HG02970 (cell line): Measurements from ENCODE around the gene ATP5MC2.
A peak's percentile ranks its signal among the peaks of the same experiment; 100 is the strongest.
"Not testable (repeated sequence)": the region's sequence is repeated elsewhere in the genome, so short reads cannot be mapped to it uniquely, and the experiment has no call there.

ENCODE experiments used
- ATAC-seq: cut with Tn5 transposase; IDR thresholded peaks from one replicate; pipeline ENCODE4 v1.9.1; 2021; ENCODE audit warnings: mild to moderate bottlenecking, moderate library complexity, moderate number of reproducible peaks; ENCODE audit not compliant: unreplicated experiment, low FRiP score

Gene ATP5MC2

DNA sequence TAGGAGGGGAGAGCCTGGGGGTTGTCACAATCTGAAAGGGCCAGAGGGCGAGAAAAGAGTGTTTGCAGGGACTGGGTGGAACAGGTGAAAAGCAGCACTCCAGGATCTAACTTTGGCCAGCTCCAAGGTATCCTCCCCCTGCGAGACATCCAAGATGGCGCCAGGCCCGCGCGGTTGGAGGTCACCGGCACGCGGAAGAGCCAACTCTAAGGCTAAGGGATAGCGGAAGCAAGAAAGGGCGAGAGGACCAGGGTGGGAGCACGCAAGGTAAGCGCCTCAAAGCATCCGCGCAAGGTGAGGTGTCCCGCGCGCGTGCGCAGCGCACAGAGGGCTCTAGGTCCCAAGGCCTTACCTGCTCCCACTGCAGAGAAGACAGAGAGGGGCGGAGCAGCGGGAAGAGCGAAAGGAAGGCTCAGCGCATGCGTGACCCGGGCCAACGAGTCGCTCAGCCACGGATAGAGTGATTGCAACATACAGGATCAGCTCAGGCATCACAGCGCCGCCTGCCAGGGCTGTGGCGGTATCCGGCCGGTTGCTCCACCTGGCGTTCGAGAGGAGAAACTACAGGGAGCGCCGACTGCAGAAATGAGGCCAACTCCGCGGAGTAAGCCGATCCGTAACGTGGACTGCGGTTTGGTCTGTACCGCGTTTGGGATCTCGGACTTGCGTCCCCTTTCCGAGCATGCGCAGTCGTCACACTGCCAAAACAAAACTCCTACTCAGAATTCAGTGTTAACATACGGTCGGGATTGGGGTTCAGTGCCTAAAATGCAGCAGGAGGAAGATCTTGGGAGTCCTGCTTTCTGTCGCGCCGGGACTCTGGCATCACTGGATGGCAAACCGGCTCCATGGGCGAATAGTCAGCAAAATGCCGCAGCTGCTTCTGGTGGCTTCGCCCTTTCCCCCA lies at the start of gene ATP5MC2:
Gene ATP5MC2, minus strand, starts transcription at position 383 of the 907 bp plus-strand sequence. CDS start 3,469 bp downstream, outside the sequence.
- peak; percentile 96 for ATAC-seq

DNA sequence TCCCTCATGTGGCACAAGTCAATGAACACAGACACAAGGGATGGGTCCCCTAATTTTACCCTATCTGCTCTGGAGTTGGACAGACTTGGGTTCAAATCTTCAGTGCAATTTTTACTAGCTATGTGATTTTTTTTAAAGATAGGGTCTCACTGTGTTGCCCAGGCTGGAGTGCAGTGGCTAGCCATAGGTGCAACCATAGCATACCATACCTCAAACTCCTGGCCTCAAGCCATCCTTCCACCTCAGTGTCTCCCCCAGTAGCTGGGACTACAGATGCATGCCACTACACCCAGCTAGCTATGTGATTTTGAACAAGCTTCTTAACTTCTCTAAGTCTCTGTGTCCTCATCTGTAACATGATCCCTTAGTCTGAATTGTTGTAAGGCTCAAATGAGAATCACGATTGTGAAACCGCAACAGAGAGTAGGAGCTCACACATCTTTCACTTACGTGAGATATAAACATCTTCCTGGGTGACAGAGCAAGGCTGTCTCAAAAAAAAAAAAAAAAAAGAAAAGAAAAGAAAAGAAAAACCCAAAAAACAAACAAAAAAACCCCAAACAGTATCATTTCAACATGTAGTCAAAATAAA lies 46.7 kb upstream of the ATP5MC2 start:
- ATAC-seq, result no peak

DNA sequence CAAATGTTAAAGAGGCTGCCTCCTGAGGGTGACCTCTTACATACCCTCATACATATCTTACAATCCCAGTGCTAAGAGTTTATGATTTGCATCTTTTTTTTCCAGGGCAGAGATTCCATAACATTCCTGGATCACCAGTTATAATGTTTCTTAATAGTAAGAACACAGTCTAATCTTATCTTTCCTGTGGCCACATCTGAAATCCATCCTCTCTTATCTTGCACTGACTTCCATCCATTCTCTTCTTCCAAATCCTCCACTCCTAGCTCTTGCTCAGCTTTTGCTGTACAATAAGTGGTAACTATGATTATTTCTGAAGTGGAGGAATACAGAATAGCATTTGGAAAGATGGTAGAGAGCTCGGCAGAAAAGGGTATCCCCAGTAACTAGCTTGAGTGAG lies 45.1 kb upstream of the ATP5MC2 start:
- no peak for ATAC-seq

DNA sequence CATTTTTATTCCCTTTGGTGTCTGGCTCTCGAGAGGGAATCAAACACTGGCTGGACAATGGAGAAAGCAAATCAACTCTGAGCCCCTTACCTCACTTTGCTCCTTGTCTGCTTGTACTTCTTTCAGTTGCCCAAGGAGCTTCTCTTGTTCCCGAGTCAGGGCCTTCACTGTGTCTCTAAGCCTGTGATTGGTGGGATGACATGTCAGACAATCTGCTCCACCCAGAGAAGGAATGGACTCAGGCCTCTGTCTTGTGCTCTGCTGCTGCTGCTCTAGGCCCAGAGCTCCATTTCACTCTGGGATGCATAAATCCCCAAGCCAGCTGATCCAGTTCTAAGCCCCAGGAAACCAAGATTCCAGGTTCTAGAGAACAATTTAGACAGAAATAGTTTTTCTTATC lies 43.8 kb upstream of the ATP5MC2 start:
- ATAC-seq, result no peak

DNA sequence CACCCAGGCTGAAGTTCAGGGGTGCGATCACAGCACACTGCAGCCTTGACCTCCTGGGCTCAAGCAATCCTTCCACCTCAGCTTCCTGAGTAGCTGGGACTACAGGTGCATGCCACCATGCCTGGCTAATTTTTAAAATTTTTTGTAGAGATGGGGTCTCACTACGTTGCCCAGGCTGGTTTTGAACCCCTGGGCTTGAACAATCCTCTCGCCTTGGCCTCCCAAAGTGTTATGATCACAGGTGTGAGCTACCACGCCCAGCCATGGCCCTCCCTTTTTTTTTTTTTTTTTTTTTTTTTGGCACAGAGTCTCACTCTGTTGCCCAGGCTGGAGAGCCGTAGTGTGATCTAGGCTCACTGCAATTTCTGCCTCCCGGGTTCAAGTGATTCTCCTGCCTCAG lies 42.7 kb upstream of the ATP5MC2 start:
- ATAC-seq, result not testable (repeated sequence)

DNA sequence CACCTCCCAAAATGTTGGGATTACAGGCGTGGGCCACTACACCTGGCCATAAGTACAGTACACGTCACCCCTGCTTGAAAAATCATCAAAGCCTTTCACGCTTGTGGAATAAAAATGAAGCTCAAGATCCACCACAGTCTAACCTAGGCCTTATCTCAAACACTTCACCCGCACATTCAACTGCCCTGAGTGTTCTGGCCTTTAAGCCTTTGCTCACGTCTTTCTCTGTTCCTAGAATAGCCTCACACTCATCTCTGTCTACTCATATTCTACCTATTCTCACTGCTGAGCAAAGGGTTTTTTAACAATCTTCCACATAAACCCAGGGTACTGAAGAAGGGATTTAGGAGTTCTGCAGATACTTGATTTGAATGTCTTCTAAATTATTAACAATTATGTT lies 41.4 kb upstream of the ATP5MC2 start:
- no peak for ATAC-seq

DNA sequence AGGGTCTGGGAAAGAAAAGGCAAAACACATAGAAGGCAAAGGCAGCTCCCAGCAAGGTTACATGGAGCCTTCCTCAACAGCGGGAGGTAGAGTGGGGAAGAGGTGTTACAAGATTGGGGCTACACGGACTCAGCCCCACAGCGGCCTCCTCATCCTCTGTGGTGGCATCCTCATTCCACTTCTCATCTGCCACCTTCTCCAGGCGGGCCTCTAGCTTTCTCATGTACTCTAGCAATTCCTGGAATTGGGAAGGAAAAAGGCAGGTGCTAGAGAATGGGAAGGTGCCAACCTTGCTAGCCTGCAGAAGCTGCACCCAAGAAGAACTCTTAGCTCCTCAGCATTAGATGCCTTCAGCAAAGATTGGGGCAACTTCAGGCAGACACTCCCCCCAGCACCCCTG lies 38.1 kb upstream of the ATP5MC2 start:
- no peak for ATAC-seq

DNA sequence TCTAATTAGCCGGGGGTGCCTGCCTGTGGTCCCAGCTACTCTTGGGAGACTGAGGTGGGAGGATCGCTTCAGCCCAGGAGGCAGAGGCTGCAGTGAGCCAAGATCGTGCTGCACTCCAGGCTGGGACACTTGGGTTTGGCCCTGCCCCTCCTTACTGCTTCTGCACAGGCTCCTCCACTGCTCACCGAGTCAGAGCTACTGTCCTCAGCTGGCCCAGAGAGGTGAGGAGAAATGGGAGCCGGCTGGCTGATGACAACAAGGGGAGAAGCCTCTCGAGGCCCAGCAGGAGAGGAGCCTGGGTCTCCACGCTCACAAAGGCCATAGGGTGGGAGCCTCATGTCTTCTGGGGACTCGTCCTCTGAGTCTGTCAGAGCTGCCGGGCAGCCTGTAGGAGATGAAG lies 37.6 kb upstream of the ATP5MC2 start:
- ATAC-seq, result no peak

DNA sequence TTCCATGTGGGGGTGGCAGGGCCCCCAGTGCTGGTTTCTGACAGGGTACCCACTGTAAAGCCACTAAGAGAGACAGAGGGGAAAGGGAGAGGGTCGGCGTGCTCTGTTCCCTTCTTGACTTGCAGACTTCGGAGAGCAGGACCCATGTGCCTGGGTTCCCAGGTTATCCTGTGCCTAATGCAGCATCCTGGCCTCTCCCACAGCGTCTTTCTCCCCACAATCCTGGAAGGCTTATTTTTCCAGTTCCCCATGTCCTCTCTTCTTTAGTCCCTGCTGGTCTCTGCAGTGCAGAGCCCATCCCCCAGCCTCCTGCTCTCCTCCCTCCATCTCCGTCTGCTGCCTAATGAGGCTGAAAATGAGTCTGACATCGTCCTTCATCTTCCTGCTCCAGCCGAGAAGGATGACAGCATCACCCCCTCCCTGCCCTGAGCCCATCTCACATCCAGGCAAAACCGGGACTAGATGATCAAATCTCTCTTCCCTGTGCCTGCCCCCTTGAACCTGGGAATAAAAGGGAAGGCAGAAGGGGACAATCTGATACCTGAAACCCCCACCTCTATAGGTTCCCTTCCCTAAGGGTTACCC lies 36.3 kb upstream of the ATP5MC2 start:
- no peak for ATAC-seq

DNA sequence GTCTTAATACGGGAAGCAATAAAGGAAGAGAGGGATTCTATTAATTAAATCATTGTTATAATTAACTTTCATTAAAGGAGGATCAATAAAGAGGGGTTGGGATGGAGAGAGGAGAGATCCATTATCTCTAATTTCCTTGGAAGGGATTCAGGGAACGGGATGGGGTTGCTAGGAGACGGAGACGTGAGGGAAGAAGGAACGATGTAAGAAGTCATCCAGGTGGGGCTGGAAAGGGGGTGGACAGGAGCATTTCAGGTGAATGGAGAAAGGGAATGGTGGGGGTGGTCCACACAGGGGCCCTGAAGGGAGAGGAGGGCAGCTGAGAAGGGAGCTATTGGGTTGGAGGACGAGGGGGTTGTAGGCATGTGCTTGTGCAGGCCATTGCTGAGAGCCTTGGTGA lies 34.2 kb upstream of the ATP5MC2 start:
- no peak for ATAC-seq

DNA sequence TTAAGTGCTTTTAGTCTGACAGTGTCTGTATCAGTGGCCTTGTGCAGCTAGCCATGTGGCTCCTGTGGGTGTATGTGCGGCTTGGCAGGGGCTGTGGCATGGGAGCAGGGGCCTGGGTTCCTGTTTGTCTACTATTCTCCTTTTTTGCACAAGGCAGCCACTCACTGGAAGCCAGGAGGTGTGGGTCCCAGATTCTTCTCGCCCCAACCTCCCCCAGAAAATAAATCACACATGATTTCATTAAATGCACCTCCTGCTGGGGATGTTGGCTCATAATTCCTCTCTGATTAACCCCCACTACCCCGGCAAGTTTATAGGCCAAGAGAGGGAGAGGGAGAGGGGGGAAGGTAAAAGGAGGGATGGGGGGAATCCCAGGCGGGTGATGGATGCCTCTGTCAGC lies 33.8 kb upstream of the ATP5MC2 start:
- ATAC-seq, result no peak

DNA sequence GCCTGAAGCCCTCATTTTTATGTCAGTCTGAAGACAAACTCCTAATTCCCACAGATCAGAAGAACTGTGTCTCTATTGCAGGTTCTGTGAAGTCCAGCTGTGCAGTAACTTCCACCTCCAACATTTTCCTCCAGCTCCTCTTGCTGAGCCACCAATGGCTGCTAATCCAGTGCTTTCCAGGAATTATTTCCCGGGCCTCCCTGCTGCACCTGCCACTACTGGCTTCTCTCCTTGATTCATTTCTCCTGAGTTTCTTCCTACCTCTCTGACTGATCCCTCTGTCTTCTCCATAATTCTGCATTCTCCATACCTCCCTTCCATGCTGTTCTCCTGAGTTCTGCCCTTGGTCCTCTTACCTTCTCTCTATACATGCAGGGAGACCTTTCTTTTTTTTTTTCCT lies 30.2 kb upstream of the ATP5MC2 start:
- no peak for ATAC-seq

DNA sequence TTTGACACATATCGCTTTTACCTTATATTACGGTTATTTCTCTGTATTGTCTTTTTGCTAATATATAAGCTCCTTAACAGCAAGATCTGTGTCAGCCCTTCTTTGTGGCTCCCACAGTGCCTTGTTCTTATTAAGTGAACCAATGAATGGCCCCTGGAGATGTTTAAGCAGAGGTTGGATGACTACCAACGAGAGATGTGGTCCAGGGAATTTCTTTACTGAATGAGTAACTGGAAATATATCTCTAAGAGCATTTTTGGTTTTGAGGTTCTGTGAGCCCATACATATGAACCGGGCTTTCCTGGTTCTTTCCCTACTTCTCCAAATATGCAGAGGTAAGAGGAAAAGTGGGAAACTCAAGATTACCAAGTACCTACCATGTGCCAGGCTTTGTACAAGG lies 27.9 kb upstream of the ATP5MC2 start:
- ATAC-seq, result no peak

DNA sequence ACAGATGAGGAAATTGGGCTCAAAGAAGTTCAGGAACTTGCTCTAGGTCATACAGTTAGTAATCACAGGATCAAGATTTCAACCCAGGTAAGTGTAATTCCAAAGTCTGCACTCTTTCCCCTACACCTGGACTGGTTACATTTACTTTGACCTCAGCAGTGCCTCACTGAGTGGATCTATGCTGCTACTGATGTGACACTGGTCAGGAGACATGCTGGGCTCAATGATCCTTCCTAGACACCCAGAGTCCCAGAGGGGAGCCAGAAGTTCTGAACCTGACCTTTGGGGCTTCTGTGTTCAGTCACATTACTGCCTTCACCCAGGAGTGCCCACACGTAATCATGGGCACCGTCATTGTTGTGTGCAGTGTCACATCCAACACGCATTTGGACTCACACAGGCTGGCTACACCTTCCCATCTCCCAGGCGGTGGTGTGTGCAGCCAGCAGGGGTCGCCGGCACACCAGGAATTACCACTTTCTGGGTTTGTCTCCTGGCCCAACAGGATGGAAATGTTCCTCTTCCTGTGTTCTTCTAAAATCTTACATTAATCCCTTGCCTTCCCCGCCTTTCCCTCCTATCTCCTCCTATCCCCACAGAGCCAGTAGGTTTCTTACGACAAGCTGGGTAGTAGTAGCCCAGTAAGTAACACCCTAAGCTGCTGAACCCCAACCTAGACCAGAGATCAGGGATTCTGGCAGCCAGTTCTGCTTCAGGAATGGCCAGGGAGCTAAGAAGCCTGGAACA lies 25.8 kb upstream of the ATP5MC2 start:
- no peak for ATAC-seq

DNA sequence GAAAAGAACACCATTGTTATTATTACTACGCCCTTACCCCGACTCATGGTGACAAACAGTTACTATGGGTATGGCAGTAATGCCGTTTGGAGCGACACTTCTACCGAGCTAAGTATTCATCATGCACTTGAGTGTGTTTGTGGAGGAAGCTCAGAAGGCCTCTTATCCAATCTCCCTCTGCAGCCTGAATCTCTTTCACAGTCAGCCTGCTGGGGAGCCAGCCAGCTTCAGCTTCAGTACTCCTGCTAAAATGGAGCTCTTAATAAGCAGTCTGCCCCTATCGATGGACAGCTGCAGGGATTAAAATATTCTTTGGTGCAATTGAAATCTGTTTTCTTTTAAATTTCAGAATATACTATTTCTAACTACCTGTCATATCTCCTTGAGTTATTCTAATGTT lies 24.7 kb upstream of the ATP5MC2 start:
- ATAC-seq, result no peak

DNA sequence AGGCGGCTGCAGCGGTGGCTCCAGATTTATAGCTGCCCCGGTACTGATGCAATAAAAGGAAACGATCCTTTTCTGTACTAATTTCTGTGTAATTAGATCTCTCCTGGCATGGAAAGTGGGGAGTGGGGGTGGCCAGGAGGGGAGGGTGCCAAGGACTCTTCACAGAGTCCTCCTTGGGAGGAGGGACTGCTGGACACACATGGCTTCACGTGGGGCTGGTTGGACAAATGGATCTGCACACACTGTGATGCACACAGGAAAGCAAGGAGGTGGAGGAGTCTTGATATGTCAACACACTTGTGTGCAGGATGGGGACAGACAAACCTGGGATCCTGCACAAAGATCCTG lies 23.8 kb upstream of the ATP5MC2 start:
- ATAC-seq, result no peak

DNA sequence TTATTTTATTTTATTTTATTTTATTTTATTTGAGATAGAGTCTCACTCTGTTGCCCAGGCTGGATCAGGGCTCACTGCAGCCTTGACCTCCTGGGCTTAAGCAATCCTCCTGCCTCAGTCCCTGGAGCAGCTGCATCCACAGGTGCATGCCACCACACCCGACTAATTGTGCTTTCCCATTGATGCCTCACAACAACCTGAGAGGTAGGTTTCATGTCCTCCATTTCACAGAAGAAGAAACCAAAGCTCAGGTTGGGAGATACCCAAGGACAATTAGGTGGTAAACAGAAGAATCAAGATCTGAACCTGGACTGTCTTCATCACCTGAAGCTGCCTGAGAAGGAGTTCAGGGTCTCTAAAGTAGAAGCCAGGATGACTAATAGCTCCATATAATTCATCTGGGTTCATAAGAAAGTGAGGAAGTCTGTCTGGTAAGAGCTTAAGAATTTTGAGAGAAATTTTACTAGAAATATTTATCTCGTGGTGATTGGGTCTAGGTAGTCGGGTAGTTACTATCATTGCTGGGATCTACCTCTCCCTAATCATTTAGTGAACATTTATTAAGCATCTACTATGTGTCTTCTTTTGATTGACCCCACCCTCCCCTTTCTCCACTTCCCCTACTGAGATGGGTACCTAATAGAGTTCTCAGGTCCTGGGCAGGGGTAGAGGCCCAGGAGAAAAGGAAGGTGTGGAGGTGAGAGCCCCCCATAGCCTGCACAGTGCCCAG lies 23.2 kb upstream of the ATP5MC2 start:
- ATAC-seq, result no peak

DNA sequence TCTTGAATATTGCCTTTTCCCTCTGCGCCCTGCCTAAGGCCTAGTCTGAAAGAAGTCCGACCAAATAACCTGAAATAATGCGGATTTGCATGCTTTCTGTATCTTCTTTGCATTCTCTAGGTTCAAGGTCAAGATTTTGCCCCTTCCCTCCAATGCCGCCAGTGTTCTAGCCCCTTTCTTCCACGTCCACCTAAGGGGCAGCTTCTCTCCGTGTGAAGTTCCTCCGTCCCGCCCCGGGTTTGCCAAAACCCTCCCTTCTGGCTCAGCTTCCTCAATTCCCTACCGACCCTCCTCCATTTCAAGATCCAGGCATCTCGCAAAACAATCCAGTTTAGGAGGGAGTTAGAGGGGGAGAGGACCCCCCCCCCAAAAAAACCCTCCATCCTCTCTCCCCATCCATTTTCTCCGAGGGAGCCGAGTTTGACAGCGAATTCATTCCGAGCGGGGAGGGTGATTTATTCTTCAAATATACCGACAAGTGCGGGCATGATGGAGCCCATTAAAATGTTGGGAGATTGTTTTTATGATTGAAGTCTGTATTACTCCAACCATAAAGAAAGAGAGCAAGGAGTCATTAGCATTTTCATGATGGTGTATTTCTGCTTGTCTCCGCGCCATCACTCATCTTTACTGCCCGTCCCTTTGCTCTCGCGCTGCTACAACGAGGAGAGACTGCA lies 20.9 kb upstream of the ATP5MC2 start:
- no peak for ATAC-seq

DNA sequence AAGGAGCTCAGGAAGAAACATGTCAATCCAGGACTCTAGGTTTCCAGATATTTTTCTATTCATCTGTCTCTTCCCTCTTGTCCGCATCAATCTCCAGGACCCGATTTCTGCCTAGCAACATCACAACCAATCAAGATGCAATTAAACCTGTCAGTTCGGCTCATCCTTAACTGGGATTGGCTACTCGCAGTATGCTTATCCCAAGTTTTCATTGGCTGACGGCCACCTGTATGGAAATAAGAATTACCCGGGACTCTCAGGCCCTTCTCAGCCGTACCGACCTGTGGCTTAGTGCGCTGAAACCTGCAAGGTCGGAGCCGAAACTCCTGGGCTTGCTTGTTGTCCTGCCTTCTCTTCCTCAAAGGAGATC lies 20.4 kb upstream of the ATP5MC2 start:
- no peak for ATAC-seq
